RWPE1 (cell line): ENCODE results near the gene MYH6.

ENCODE experiments used
- CTCF ChIA-PET: fragments of 350-600 bp; sonication (Branson Sonifier 250); formaldehyde crosslinking; extraction: SDS; loops from one replicate; lab custom pipeline; 2021; lab: Yijun Ruan, JAX
- POLR2A ChIA-PET: fragments of 400-600 bp; formaldehyde crosslinking; extraction: SDS; loops from one replicate; lab custom pipeline; 2020; ENCODE audit warnings: antibody characterized with exemption; ENCODE audit not compliant: low non-redundant PET; lab: Yijun Ruan, JAX
- DNase-seq: peaks from one replicate; pipeline ENCODE4 v3.0.0; 2012; ENCODE audit warnings: low spot score
- H3K27ac ChIP-seq: fragments of 450-650 bp; 2 replicates; pipeline ENCODE4 v1.5.1; 2017
- CTCF ChIP-seq: fragments of 450-650 bp; conservative IDR thresholded peaks from 2 replicates; pipeline ENCODE4 v1.5.1; 2017; ENCODE audit warnings: low read depth, mild to moderate bottlenecking

The MYH6 gene

GRCh38 chr14:23335623-23336022 lies 72.5 kb downstream of the MYH6 start:
- POLR2A ChIA-PET, result no interaction called here
- no peak for TF ChIP-seq CTCF
- no peak overlapping the region for H3K27ac ChIP-seq
- CTCF ChIA-PET, result no interaction called here
- no peak for DNase-seq
